Stimulated activated CD4-positive, alpha-beta T cell treated with anti-CD3 and anti-CD28 coated beads, Interleukin-12 subunit alpha, Interleukin-12 subunit beta, amount 100 ng/mL, for 48 hours (primary cell): ENCODE measurements around the gene OXER1.

Experiments
- DNase-seq, 3 donors: peaks; one replicate each; pipeline ENCODE4 v3.0.0-alpha.2; 2020; ENCODE audit warnings: low read depth in 2 of 3, low spot score in 1 of 3

The OXER1 gene

DNA sequence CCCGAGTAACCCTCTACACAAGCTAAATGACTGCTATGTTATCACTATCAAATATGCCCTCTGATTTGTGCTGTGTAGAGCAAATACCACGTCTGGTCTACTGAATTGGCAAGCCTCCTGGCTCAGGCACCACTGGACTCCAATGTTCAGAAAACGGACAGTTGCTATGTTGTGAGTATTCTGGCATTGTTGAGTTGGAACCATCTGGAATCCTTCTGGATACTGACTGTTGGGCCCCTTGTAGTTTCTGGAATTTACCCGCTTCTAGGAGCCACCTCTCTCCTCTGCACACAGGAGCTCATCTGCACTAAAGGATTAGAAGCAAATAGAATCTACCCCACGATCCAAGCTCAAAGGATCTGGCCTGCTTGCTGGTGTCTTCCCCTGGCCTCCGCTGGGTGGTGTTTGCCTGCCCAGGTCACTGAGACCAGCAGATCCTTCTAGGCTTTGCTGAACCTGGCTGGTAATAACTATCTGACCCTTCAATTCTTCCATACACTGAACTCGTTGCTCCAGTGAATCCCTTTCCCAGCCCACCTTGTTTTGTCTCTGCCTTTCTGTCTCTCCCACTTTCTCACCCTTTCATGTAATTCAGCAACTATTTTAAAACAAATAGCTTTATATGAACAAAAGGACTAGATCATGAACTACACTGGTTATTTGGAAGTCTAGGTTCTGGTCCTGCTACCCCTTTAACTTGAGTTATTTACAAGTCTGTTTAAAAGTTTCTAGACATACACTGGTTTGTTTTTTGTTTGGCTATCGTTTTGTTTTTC, 30.5 kb upstream of the OXER1 start:
- no peak for DNase-seq

DNA sequence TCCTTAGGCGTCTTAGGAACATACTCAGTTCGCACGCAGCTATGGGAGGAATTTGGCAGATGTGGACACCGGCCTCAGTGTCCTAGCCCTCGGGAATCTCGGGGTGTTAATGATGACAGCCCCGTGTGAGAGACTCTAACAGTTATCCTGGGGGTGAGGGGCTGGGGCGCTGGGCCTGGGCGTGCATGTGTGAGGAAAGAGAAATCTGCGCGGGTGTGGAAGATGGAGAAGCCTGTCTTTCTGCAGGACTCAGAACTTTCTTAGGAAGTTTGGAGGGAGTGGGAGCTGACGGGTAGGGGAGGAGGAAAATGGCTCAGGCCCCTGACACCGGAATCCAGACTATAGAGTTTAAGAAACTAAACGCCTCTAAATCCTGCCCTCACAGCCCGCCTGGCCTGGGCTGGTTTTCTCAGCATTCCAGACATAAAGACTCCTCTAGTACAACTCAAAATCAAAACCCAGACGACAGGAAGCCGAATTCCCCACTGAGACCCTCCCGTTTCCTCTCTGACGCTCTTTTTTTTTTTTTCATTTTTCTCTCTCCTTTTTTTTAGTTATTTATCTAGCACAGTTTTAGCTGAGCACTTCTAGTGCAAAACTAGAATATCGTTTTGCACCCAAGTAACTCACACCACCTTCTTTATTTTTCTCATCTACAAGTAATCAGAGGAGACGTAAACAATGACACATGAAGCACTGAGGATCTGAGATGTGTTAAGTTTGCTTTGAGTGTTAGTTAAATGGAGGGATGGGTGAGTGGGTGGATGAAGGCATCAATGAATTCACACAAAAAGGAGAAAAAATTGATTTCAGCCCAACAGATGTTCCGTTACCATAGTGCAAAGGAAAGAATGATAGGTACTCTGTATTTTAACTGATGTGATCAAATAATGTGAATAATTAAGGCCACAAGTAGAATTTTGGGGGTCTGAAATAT, 29.7 kb upstream of the OXER1 start:
- no peak for DNase-seq

DNA sequence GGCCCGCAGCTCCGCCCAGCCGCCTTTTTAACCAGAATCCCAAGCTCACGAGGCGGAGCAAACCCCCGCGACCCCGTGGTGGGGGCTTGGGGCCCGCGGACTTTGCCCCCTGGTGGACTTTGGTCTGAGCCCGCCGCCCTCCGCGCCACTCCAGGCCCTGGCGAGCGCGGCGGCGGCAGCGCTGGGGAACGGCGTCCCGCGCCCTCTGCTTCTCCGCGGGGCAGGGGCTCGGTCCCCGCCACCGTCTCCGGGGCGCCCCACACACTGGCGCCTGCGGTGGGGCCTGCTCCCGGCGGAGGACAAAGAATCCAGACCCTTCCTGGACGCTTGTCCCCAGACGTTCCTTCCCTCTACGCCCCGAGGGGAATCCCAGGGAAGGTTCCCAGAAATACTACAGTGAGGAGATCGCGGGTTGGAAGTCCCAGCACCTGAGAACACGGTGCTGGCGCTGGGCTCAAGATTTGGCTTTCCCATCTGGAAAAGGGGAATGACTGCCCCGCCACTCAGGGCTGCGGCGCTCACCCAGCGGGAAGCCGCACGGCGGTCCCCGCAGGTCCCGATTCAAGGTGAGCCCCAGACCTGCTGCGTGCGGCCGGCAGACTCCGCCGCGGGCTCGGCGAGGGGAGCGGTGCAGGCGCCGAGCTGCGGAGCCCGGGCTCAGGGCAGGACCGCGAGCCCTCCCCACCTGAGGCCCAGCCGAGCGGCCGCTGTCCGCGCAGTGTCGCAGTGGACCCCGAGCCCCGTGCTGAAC, 28.8 kb upstream of the OXER1 start, which contains the start of gene HAAO:
TSS of gene HAAO (minus strand) at position 1 of the 751 bp plus-strand sequence. CDS start 47 bp downstream, outside the sequence.
- no peak for DNase-seq

DNA sequence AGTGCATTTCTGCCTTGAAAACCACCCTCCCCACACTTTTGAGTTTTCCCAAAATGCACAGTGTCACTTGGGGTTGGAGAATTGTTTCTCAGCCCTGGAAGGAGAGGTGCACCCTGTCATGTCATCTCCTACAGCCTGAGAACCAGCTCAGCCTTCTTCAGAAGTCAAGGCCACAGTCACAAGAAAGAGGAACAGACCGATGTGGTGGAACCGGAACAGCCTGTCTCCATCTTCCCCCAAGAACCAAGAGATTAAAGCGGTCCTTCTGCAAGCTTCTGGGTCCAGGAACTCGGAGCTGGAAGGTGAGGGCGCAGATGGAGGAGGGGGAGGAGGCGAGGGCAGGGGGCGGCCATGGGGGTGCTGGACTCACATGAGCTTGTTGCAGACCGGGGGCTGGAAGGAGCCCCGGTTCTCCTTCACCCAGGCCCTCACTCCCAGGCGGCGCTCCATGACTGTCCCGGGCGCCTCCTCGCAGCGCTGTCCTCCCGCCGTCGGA, 28.2 kb upstream of the OXER1 start:
- DNase-seq: no peak

DNA sequence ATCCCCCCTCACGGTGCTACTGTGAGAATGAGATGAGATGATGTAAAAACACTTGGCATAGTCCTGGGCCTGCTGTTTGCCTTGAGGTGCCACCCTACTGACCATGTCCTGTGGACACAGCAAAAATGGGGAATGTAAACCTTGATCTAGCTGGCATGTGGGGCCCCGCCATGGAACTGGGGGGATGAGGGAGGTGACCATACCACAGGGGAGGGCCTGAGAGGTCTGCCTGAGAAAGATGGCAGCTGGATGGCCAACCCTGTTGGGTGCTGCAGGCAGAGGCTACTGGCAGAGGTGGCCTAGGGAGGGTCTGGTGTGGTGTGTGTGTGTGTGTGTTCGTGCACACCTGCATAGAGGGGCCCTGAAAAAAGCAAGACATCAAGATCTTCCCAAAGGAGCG, 27.7 kb upstream of the OXER1 start:
- DNase-seq: no peak

DNA sequence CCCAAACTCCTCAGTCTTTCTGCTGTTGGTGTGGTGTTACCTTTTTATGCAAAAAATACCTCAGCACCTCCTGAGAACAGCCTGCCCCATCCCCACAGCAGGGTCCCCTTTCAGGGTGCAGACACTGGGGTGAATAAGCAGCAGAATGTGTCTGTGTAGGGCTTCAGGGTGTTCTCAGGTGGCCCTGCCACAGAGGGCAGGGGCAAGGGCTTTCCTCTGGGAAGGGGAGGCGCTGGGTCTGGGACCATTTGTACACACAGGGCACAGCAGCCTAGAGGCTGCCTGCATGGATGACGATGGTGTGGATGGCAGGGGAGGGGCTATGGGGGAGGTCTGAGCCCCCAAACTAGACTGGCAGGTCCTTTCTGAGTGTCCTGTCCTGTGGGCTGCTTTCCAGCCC, 25.8 kb upstream of the OXER1 start:
- no peak for DNase-seq

DNA sequence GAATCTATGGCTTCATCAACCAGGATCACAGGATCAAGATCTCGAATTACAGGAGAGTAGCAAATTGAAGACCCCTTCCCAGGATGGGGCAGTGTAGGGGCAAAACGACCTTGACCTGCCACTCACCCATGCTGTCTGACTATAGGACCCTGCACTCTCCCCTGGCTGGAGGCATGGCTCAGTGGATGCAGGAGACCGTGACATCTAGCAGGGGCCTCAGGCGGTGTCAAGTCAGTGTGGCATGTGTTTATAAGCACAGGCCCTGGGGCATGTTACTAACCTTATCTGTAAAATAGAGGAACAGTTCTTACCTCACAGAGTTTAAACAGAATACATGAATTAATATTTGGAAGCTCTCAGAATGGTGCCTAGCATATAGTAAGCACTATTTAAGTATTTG, 24.9 kb upstream of the OXER1 start:
- no peak for DNase-seq

DNA sequence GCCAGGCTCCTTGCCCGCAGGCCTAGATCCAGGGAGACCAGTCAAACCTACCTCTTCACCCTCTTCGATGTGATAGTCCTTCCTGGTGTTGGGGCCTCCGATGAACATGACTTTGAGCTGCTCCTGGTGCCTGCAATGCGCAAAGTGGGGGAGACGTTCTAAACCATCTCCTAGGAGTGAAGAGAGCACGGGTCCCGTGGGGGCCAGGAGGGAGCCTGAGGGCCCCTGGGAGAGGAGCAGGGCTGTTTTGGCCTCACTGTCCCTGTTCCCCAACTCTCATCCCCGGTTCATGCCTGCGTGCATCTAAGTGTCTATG, 24.5 kb upstream of the OXER1 start:
- DNase-seq: no peak

DNA sequence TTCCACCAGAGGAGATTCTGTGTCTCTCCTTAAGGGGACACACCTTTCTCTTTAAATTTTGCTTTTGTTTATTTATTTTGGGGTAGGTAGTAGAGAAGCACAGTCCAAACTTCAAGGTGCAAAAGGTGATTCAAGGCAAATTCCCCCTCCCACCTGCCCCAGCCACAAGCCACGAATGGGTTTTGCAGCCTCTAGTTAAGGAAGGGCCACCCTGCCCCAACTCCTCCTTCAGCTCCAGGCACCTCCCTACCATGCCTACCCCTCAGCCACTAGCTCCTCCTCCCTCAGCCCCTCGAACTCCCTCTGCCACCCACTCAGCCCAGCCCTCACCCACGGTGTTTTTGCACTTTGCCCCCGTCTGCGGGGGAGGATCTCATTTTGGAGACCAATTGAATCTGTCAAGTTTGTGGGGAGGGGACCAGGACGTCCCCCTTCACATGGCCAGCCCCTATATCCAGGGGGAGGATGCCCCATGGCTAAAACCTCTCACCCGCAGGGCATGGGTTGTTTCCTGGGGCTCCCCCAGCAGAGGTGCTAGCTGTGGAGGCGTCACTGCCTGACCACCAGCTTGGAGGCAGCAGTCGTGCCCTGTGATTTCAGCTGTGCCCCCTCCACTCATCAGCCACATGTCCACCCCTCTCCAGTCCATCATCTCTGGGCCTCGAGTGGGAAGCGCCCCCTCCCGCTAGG, 24.0 kb upstream of the OXER1 start:
- DNase-seq: no peak

DNA sequence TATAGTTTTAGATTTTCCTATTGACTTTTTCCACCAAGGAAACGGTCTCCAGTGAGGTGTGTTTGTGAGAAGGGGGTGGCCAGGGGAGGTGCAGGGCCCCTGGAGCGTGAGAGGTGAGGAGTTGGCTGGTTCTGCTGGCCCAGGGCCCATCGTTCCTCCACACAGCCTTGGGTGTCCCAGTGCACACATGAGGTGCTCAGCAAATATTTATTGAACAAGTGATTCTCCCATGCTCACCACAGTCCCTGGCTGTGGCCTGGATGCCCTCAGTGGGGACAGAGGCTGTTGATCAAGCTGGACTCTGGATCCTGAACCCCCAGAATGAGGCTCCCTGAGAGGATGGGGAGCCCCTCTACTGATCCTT, 23.5 kb upstream of the OXER1 start:
- DNase-seq: no peak

DNA sequence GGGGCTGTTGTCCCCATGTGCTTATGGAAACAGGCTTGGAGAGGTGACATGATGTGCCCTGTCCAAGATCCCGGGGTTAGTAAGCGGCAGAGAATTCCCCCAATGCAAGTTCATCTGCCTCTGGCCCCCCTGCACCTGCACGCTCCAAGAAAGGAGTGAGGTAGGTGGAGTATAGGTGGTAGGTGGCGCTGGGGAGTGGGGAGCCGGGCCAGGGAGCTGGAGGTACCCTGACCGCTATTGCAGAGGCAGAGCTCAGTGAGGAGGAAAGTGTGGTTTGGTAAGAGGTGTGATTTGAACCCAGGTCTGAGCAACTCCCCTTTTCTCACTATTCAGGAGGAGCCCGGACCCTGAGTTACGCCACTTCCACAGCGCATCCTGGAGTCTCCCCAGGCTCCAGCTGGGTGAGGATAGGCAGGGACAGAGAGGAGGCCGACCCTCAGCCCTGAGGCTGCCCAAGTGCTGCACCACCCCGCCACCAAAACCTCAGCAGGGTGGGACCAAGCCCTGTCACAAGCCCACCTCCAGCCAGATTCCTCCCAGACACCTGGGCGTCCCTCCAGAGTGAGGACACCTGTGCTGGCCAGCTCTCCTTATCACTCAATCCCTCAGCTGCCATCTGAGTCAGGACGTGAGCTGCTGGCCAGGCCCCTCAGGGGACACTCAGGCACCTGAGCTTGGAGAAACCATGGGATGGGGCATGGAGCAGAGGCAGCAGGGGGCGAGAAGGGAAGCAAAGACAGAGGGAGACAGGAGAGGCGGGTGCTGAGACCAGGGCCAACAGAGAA, 22.8 kb upstream of the OXER1 start:
- DNase-seq: no peak

DNA sequence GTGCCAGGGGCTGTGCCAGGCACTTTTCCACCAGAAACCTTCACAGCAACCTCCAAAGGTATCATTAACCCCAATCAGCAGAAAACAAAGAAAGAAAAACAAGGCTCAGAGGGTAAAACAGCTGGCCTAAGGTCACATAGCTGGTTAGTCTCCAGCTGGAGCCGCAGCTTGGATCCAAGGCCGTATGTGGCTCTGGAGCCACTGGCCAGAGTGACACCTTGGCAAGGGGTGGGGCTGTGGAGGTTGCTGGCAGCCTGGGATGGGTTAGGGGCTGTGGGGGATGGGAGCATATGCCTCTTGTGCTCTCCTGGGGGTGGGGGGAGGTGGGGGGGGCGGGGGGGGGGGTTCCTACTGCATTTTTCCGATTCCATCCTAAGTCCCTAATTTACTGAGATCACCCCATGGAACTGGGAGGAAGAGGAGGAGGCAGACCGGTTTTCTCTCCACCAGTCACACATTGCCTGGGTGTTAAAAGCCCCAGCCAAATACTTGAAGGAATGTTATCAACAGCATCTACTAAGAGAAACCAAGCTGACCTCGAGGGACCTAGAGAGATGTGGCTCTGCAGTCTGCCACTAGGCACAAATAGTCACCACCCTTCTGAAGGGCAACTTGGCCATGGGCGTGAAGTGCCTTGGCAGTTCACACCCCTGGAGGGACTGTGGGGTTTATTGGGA, 20.4 kb upstream of the OXER1 start:
- no peak for DNase-seq

DNA sequence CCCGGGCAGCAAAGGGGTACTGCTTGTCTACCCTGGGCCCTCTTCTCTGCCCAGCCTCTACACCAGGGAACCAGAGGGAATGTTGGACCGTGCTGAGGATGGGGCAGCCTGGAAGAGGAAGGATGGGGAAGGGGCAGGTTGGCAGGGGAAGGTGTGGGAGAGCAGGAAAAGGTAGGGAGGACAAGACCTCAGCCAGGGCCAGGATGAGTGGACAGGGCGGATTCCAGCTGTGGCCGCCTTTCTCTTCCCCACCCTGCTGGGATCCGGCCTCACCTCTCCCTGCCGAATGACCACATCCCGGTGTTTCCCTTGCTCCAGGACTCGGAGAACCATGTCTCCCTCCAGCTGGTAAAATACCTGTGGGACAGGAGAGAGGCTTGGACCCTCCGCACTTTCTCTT, 19.6 kb upstream of the OXER1 start:
- no peak for DNase-seq

DNA sequence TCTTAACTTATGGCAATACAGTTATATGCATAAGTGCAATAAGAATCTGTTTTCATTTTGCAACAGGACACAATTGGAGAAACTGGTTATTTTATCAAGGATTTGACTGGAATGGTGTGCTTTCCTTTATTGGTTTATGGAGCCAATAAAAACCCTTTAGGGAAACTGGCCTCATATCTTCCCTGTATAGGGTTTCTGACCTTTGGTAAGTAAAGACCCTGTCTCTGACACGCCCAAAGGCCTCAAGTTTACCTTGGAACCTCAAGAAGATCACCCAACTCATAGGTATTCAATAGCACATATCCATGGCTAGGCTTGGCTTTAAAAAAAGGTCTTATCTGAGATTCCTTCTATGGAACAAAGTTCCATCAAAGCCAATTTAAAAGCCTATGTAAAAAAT, 17.2 kb upstream of the OXER1 start:
- DNase-seq: no peak

DNA sequence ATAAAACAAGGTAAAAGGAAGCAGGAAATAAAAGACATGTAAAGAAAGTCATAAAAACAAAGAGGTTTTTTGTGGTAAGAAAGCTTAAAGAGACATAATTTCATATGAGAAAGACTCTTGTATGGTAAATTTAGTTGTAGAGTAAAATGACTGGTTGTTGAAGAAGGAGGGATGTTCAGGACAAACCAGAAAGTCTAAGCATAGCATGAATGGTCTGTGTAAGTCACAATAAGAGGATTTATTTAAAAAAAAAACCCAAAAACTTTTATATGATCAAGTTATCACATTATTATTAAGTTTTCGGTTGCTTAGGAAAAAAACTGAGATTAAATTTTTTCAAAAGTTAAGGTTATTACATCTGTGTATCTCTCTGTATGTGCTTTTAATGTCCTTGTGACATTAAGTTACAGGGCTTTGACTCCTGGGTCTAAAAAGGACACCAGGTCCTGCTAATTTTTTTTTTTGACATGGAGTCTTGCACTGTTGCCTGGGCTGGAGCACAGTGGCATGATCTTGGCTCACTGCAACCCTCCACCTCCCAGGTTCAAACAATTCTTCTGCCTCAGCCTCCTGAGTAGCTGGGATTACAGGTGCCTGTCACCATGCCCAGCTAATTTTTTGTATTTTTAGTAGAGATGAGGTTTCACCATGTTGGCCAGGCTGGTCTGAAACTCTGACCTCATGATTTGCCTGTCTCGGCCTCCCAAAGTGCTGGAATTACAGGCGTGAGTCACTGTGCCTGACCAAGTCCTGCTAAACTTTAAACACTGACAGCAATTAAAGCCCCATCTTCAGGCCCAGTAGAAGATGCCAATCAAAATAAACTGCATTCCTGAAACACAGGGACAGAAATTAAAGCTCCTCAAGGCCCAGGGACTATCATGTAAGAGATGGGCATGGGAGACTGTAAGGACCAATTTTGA, 14.2 kb upstream of the OXER1 start:
- no peak for DNase-seq

DNA sequence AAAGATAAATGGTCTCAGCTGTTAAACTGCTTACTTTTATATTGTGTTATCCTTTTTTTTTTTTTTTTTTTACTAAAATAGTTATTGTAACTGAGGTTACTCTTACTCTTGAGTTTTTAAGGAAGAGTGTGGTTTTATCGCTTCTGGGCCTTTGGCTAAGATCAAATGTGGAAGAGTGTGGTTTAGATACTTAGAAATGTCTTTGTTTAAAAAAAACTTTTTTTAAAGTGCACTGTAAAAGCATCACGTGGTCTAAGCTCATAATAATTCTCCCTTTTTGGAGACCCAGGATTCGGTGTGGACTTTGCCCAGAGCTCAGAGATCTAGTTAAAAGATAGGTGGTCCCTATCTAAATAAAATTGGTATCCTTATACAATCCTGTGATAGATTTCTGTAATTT, 11.9 kb upstream of the OXER1 start:
- DNase-seq: no peak

DNA sequence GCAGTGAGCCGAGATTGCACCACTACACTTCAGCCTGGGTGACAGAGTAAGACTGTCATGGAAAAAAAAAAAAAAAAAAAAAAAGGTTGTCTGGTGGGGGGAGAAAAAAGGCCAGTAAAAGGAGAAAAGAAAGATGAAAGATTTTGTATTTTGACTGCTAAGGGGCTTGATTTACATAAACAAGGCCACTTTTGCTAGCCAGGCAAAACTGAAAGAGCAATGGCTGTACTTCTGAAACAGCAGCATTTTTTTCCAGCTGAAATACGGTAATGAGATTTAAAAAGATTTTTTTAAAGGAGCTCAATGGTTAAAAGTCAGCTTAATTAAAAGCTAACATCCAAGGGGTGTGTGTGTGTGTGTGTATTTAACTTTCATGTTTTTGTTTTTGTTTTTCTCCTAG, 11.3 kb upstream of the OXER1 start:
- no peak for DNase-seq

DNA sequence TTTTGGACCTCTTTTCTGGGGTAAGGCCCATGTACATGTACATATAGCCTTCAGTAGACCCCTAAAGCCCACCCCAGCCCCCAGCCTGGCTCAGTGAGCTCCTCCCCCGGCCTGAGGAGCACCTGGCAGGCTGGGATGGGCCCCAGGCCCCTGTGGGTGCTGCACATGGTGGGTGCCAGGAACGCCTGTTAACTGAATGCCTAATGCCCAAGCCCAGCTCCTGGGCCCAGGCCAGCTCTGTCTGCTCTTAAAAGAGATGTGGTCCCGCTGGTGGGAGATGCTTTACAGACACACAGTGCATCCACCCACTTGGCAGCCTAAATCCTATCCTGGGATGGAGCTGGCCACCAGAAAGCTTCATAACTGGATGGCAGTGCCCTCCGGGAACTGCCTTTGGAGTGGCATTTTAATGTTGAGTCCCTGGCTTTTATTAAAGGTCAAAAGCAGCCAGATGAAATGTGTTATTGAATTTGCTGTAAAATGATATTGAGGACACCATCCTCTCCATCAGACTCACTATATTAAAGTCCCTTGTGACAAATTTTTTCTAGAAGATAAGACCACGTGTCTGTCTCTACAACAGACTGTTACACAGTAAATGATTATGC, 7.7 kb upstream of the OXER1 start:
- DNase-seq: no peak
